BLaER1 (cell line): ENCODE data around the gene RFTN2.
"Not testable (repeated sequence)": the region's sequence is repeated elsewhere in the genome, so short reads cannot be mapped to it uniquely, and the experiment has no call there.

Experiments used
- H3K27ac ChIP-seq: shearing (Covaris generic); formaldehyde crosslinking; 2 replicates; pipeline ENCODE4 v1.8.1; 2022
- H3K27me3 ChIP-seq: shearing (Covaris generic); formaldehyde crosslinking; 2 replicates; pipeline ENCODE4 v1.8.1; 2022
- H3K36me3 ChIP-seq: shearing (Covaris generic); formaldehyde crosslinking; 2 replicates; pipeline ENCODE4 v1.8.1; 2022
- H3K4me1 ChIP-seq: shearing (Covaris generic); formaldehyde crosslinking; 2 replicates; pipeline ENCODE4 v1.8.1; 2022
- H3K4me2 ChIP-seq: shearing (Covaris generic); formaldehyde crosslinking; 2 replicates; pipeline ENCODE4 v1.8.1; 2022
- H3K4me3 ChIP-seq: shearing (Covaris generic); formaldehyde crosslinking; 2 replicates; pipeline ENCODE4 v1.8.1; 2022
- H3K9ac ChIP-seq: shearing (Covaris generic); formaldehyde crosslinking; 2 replicates; pipeline ENCODE4 v1.8.1; 2022
- H3K9me3 ChIP-seq: shearing (Covaris generic); formaldehyde crosslinking; 2 replicates; pipeline ENCODE4 v1.8.1; 2022
- H4K20me1 ChIP-seq: shearing (Covaris generic); formaldehyde crosslinking; 2 replicates; pipeline ENCODE4 v1.8.1; 2022
- Cebpa-rat ChIP-seq: shearing (Covaris generic); IDR thresholded peaks from 2 replicates; pipeline ENCODE4 v1.8.1; 2022

Gene RFTN2

GRCh38 chr2:197577446-197577845 lies 97.9 kb downstream of the RFTN2 start:
- Histone ChIP-seq H3K4me3 (no peak overlapping the region), H4K20me1 (no peaks in the 10 kb centered on the region), H3K9me3 (peaks cover 28% of the 10 kb centered on the region), H3K9ac (no peak overlapping the region), H3K27me3 (no peaks in the 10 kb centered on the region), H3K27ac (no peak overlapping the region), H3K36me3 (peaks cover 22% of the 10 kb centered on the region; the same call in 1 of the 2 replicates), H3K4me1 (no peaks in the 10 kb centered on the region), H3K4me2 (no peak overlapping the region)
- TF ChIP-seq Cebpa-rat = no peak

DNA sequence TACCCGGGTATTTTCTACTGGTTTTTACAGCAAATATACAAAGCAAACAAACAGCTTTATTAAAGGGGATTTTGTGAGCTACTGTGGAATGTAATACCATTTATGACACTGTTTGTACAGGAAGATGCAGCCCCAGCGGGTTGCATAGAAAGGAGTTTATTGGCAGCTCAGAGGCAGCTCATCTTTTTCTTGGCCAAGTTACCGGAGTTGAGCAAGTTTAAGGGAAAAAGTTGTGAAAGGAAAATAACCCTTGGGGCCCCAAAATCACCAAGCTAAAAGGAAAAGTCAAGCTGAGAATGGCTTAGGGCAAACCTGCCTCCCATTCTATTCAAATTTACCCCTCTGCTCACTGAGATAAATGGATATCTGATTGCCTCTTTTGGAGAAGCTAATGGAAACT lies 98.8 kb downstream of the RFTN2 start:
- TF ChIP-seq Cebpa-rat = no peak
- Histone ChIP-seq H3K9me3 (peaks cover 35% of the 10 kb centered on the region), H3K27ac (no peak overlapping the region), H3K4me3 (no peak overlapping the region), H3K4me2 (no peak overlapping the region), H3K4me1 (no peaks in the 10 kb centered on the region), H3K9ac (no peak overlapping the region), H4K20me1 (no peaks in the 10 kb centered on the region), H3K36me3 (peaks cover 29% of the 10 kb centered on the region), H3K27me3 (no peaks in the 10 kb centered on the region)

DNA sequence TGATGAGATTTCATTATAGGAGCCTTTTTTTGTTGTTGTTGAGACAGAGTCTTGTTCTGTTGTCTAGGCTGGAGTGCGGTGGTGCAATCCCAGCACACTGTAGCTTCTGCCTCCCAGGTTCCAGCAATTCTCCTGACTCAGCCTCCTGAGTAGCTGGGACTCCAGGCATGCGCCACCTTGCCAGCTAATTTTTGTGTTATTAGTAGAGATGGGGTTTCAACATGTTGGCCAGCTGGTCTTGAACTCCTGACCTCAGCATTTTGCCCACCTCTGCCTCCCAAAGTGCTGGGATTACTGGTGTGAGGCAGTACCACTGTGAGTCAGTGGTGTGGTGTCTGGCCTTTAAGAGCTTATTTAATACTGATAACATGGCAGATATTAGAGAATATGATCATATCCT lies 99.4 kb downstream of the RFTN2 start:
- Histone ChIP-seq H3K27me3 (no peaks in the 10 kb centered on the region), H3K27ac (no peak overlapping the region), H3K9ac (no peak overlapping the region), H3K9me3 (peaks cover 35% of the 10 kb centered on the region), H3K4me3 (no peak overlapping the region), H4K20me1 (no peaks in the 10 kb centered on the region), H3K36me3 (peaks cover 29% of the 10 kb centered on the region), H3K4me1 (no peaks in the 10 kb centered on the region), H3K4me2 (no peak overlapping the region)
- TF ChIP-seq Cebpa-rat = no peak

GRCh38 chr2:197573608-197574007 lies 101.8 kb downstream of the RFTN2 start:
- Histone ChIP-seq H3K4me3 (no peak overlapping the region), H3K27me3 (no peaks in the 10 kb centered on the region), H4K20me1 (no peaks in the 10 kb centered on the region), H3K27ac (no peak overlapping the region), H3K9me3 (peaks cover 35% of the 10 kb centered on the region), H3K4me1 (no peaks in the 10 kb centered on the region), H3K4me2 (no peak overlapping the region), H3K36me3 (peaks cover 29% of the 10 kb centered on the region), H3K9ac (no peak overlapping the region)
- TF ChIP-seq Cebpa-rat = no peak

DNA sequence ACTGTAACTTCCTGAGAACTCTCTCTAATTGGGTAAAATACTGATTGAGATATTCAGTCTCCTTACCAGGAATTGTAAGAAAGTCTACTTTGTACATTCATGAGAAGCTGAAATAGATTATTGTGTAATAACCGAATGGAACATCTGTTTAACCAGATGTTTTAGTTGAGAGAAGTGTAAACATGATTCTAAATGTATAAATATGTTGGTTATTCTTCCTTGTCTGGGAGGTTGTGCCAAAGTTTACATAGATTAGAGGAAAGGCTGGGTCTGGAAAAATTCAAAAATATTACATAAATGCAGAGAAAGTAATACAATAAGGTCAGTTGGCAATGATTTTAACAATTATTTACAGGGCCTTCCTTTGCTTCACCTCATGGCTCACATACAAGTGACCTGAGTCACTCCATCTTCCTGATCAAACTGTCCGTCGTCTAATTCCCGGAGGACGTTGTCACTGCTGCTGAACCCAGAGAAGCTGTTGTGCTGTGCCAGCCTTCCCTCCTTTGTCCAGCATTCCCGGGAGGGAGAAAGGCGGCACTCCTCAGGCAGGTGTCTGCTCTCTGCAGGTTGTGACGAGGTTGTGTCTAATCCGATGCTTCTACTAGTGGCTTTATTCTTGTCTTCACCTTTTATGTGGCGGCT lies 103.6 kb downstream of the RFTN2 start:
- H3K4me1 ChIP-seq = no peaks in the 10 kb centered on the region
- no peak overlapping the region for H3K4me2 ChIP-seq
- H4K20me1 ChIP-seq = no peaks in the 10 kb centered on the region
- H3K27me3 ChIP-seq = no peaks in the 10 kb centered on the region
- TF ChIP-seq Cebpa-rat = no peak
- no peak overlapping the region for H3K4me3 ChIP-seq
- H3K36me3 ChIP-seq = peaks cover 37% of the 10 kb centered on the region
- no peak overlapping the region for H3K27ac ChIP-seq
- no peak overlapping the region for H3K9ac ChIP-seq
- H3K9me3 ChIP-seq = peaks cover 35% of the 10 kb centered on the region

DNA sequence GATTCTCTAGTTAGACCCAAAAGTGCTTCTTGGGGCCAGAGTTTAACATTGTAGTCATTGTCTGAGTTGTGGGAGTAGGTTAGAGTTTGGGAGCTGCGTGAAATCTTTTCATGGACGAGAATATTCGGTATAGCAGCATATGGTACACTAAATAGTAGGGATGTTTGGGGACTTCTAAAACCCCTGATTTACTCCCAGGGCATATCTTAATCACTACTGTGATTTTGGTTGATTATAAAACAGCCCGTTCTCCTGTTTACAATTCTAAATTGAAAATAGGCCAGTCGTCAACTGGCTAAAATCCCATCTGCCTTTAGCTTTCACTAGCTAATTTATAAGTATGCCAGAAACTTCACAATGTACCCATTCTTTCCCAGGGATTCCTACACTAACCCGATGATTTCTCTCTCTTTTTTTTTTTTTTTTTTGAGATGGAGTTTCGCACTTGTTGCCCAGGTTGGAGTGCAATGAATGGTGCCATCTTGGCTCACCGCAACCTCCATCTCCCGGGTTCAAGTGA lies 115.2 kb downstream of the RFTN2 start:
- no peak for TF ChIP-seq Cebpa-rat
- H3K9ac ChIP-seq = no peak overlapping the region
- no peaks in the 10 kb centered on the region for H4K20me1 ChIP-seq
- H3K4me2 ChIP-seq = no peak overlapping the region
- no peaks in the 10 kb centered on the region for H3K27me3 ChIP-seq
- H3K4me3 ChIP-seq = no peak overlapping the region
- no peaks in the 10 kb centered on the region for H3K4me1 ChIP-seq
- no peak overlapping the region for H3K27ac ChIP-seq
- H3K36me3 ChIP-seq = peaks cover 64% of the 10 kb centered on the region
- 0 out of 2 replicates have a peak, but pooled peaks cover 9% of the 10 kb centered on the region for H3K9me3 ChIP-seq

DNA sequence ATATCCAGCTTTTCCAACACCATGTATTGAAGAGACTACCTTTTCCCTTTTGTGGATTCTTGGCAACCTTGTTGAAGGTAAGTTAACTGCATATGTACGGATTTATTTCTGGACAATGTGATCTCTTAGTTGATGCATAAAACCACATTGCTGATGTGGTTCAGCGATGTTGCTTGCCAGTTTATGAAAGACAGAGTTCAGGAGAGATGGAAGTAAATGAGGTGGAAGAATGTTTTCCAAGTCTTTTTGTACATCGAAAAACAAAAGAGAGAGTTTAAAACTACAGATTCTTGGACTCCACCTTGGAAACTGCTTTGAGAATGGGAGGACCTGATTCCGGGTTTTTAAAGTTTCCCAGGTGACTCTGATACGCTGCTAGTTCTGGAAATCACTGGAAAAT lies 115.7 kb downstream of the RFTN2 start:
- Histone ChIP-seq H3K9me3 (0 out of 2 replicates have a peak, but pooled peaks cover 9% of the 10 kb centered on the region), H3K36me3 (peaks cover 69% of the 10 kb centered on the region)

GRCh38 chr2:197558393-197558792 lies 117.0 kb downstream of the RFTN2 start:
- Histone ChIP-seq H3K4me2 (no peak overlapping the region), H3K9ac (no peak overlapping the region), H3K9me3 (0 out of 2 replicates have a peak, but pooled peaks cover 4% of the 10 kb centered on the region), H3K4me1 (no peaks in the 10 kb centered on the region), H3K36me3 (peaks cover 82% of the 10 kb centered on the region), H3K27ac (no peak overlapping the region), H3K27me3 (no peaks in the 10 kb centered on the region), H3K4me3 (no peak overlapping the region), H4K20me1 (no peaks in the 10 kb centered on the region)
- TF ChIP-seq Cebpa-rat = no peak

More for the DNA sequence above, 115.7 kb downstream of the RFTN2 start:
- no peaks in the 10 kb centered on the region for H3K27me3 ChIP-seq
- H3K9ac ChIP-seq = no peak overlapping the region
- H4K20me1 ChIP-seq = no peaks in the 10 kb centered on the region
- TF ChIP-seq Cebpa-rat = no peak
- no peak overlapping the region for H3K27ac ChIP-seq
- no peak overlapping the region for H3K4me2 ChIP-seq
- H3K4me1 ChIP-seq = no peaks in the 10 kb centered on the region
- no peak overlapping the region for H3K4me3 ChIP-seq

DNA sequence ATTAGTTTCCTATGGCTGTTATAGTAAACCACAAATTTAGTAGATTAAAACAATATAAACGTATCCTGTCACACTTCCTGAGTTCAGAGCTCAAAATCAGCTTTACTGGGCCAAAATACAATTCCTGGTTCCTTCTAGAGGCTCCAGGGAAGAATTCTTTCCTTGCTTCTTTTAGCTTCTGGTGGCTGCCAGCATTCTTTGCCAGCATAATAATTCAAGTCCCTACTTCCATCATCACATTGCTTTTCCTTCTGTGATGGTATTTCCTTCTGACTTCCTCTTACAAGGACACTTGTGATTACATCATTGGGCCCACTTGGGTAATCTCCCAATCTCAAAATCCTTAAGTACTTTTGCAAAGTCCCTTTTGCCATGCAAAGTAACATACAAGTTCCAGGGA lies 118.9 kb downstream of the RFTN2 start:
- Histone ChIP-seq H3K4me3 (no peak overlapping the region), H3K4me2 (no peak overlapping the region), H3K9me3 (no peaks in the 10 kb centered on the region), H3K4me1 (no peaks in the 10 kb centered on the region), H3K27ac (no peak overlapping the region), H3K27me3 (no peaks in the 10 kb centered on the region), H3K36me3 (peaks cover 92% of the 10 kb centered on the region), H3K9ac (no peak overlapping the region), H4K20me1 (no peaks in the 10 kb centered on the region; the same call in 1 of the 2 replicates)
- TF ChIP-seq Cebpa-rat = no peak

GRCh38 chr2:197555467-197555866 lies 119.9 kb downstream of the RFTN2 start:
- H3K4me3 ChIP-seq = no peak overlapping the region
- H4K20me1 ChIP-seq = no peaks in the 10 kb centered on the region; the same call in 1 of the 2 replicates
- no peak overlapping the region for H3K27ac ChIP-seq
- H3K27me3 ChIP-seq = no peaks in the 10 kb centered on the region
- H3K4me1 ChIP-seq = no peaks in the 10 kb centered on the region
- H3K4me2 ChIP-seq = no peak overlapping the region
- H3K36me3 ChIP-seq = peaks cover 91% of the 10 kb centered on the region
- no peak for TF ChIP-seq Cebpa-rat
- H3K9ac ChIP-seq = no peak overlapping the region
- H3K9me3 ChIP-seq = no peaks in the 10 kb centered on the region

DNA sequence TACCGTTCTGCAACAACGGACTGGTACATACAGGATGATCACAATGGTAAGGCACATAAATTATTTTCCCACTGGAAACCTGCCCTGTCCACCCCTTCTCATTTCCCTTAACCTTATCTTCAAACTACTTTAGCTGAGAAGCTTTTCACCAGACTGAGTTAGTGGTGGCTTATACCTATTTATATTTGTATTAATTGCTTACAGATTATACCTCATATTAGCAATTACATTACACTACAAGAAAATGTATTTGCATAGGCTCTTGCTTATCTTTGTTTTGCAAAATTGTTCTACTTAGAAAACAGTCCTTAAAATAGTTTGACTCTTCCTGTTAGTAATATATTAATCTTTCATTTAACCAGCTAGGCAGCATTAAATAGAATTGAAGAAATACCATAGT lies 124.1 kb downstream of the RFTN2 start:
- H3K27me3 ChIP-seq, H3K4me3 ChIP-seq, H3K4me1 ChIP-seq, H3K4me2 ChIP-seq, H3K27ac ChIP-seq, H3K9me3 ChIP-seq, H3K9ac ChIP-seq: not testable (repeated sequence)
- Histone ChIP-seq H3K36me3 (peaks cover 96% of the 10 kb centered on the region), H4K20me1 (peaks cover 27% of the 10 kb centered on the region)
